Right cardiac atrium (tissue), 5 donors: Measurements from ENCODE around the gene APIP. TPM values are rescaled to one million over a fixed set of nuclear protein-coding genes. Genes with fewer than 3 reads are reported as not detected.
A peak's percentile ranks its signal among the peaks of the same experiment; 100 is the strongest.

Experiments
- ATAC-seq, 2 donors: fragments of 200-7000 bp; cut with Tn5 transposase; one replicate each; pipeline versions ENCODE4 v1.8.0 to v1.9.1; 2020; ENCODE audit warnings: moderate library complexity in 2 of 2, mild to moderate bottlenecking in 1 of 2
- DNase-seq, 3 donors: peaks; one replicate each; pipeline ENCODE4 v3.0.0-alpha.2; 2020
- H3K27ac ChIP-seq: one replicate; pipeline ENCODE4 v1.5.1; 2013; ENCODE audit warnings: mild to moderate bottlenecking, low read length, control low read depth, moderate library complexity
- H3K27me3 ChIP-seq: one replicate; pipeline ENCODE4 v1.6.1; 2013; ENCODE audit not compliant: control insufficient read depth, insufficient read depth
- H3K4me1 ChIP-seq: one replicate; pipeline ENCODE4 v1.6.1; 2013; ENCODE audit warnings: low read length; ENCODE audit not compliant: control insufficient read depth, insufficient read depth
- H3K4me3 ChIP-seq: one replicate; pipeline ENCODE4 v1.5.1; 2013; ENCODE audit warnings: low read length, control low read depth
- H3K9me3 ChIP-seq: one replicate; pipeline ENCODE4 v1.6.1; 2013; ENCODE audit warnings: low read length; ENCODE audit not compliant: control insufficient read depth
- WGBS: extraction: QIAGEN DNeasy Blood & Tissue Kit; methylation state at CpG from one replicate; pipeline ENCODE4 v1.1.7; 2013; 5-methylcytosine and 5-hydroxymethylcytosine counted together
- intact Hi-C, 4 donors: fragments of 100-400 bp; cut with DNase I; formaldehyde crosslinking; loops; one replicate each; pipeline versions ENCODE4 v1.11.0 to v1.14.0; 2022 to 2023
- long read RNA-seq, 4 donors: library from polyadenylated mRNA; unstranded; transcript quantifications; one replicate each; pipeline ENCODE4 v2.0.0, GENCODE V29; 2020 to 2021
- polyA plus RNA-seq: library from polyadenylated mRNA; stranded (reverse); fragments of 200-250 nt; gene quantifications from one replicate; pipeline ENCODE4 v1.2.3, GENCODE V29; 2013
- total RNA-seq, 4 donors: library from RNA; stranded (reverse); fragmentation: NEBNext Ultra II Directional; extraction: Animal tissue kit (Norgen Biotek cat#: 25700); gene quantifications; one replicate each; pipeline ENCODE4 v1.2.1, GENCODE V29; 2021
- donor health status: healthy with polysubstance abuse.
- donor health status: DM: no; HTN: yes; CAD: no.
- donor health status: DM: no; HTN: no; CAD: no.
- donor health status: DM: no; HTN: yes; CAD: no; lungs with severe emphysema.
- donor health status: DM: yes; HTN: yes; CAD: no.

Gene APIP, protein sequence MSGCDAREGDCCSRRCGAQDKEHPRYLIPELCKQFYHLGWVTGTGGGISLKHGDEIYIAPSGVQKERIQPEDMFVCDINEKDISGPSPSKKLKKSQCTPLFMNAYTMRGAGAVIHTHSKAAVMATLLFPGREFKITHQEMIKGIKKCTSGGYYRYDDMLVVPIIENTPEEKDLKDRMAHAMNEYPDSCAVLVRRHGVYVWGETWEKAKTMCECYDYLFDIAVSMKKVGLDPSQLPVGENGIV
- total RNA-seq (10 to 100 TPM; 23.1 to 34.3 (median 26.7) TPM), polyA plus RNA-seq (26.6 TPM)
- long read RNA-seq, donor 1, transcript APIP-201 (7 exons, 1,366 nt): major isoform, 18 of 34 reads
- long read RNA-seq, donor 1, transcript APIP-202 (6 exons, 1,042 nt): minor isoform, 6 of 34 reads
- long read RNA-seq, donor 1, partial matches to known transcripts: 0 of 34 reads
- long read RNA-seq, donor 1, other reads (novel, unspliced or antisense): 10 of 34 reads
- long read RNA-seq, donor 2, transcript APIP-201 (7 exons, 1,366 nt): major isoform, 6 of 15 reads
- long read RNA-seq, donor 2, partial matches to known transcripts: 3 of 15 reads
- long read RNA-seq, donor 2, other reads (novel, unspliced or antisense): 3 of 15 reads
- long read RNA-seq, donor 3, transcript APIP-202 (6 exons, 1,042 nt): minor isoform, 11 of 69 reads
- long read RNA-seq, donor 3, transcript APIP-201 (7 exons, 1,366 nt): major isoform, 36 of 69 reads
- long read RNA-seq, donor 3, partial matches to known transcripts: 2 of 69 reads
- long read RNA-seq, donor 3, other reads (novel, unspliced or antisense): 20 of 69 reads
- long read RNA-seq, donor 4, transcript APIP-201 (7 exons, 1,366 nt): major isoform, 12 of 13 reads
- long read RNA-seq, donor 4, partial matches to known transcripts: 0 of 13 reads
- long read RNA-seq, donor 4, other reads (novel, unspliced or antisense): 1 of 13 reads

GRCh38 chr11:34916015-34916842 is at the start of gene APIP, which contains the start of gene PDHX:
TSS of gene APIP (minus strand) at chr11:34916379. CDS start at chr11:34916284, 95 bp downstream.
TSS of gene PDHX (plus strand) at chr11:34916618. CDS start at chr11:34916656, 38 bp downstream.
- ATAC-seq (peak; percentile 97 to 98), DNase-seq (peak; percentile 99 to 100 (median 99))
- Histone ChIP-seq H3K9me3 (no peaks in the 10 kb centered on the region), H3K27me3 (no peaks in the 10 kb centered on the region), H3K27ac (peak within 1 kb of the TSS; percentile 98), H3K4me3 (peak within 1 kb of the TSS; percentile 90), H3K4me1 (no peaks in the 10 kb centered on the region)
- intact Hi-C loops: loop anchor here in 1 of 4 donors (10.0 kb wide), 1 partner anchor 399 kb away; no protein-coding TSS in a partner anchor
- WGBS: under 1% methylated on average over 79 of the region's 79 CpGs

GRCh38 chr11:34964610-34965331 is 48.6 kb upstream of the APIP start:
- intact Hi-C loops: no loop called here
- H3K4me3 ChIP-seq: no peak overlapping the region
- no peak for DNase-seq
- ATAC-seq: no peak
- peaks cover 2% of the 10 kb centered on the region for H3K4me1 ChIP-seq
- no peaks in the 10 kb centered on the region for H3K9me3 ChIP-seq
- H3K27ac ChIP-seq: no peak overlapping the region
- WGBS: 65% methylated on average over 3 of the region's 3 CpGs
- H3K27me3 ChIP-seq: no peaks in the 10 kb centered on the region

DNA sequence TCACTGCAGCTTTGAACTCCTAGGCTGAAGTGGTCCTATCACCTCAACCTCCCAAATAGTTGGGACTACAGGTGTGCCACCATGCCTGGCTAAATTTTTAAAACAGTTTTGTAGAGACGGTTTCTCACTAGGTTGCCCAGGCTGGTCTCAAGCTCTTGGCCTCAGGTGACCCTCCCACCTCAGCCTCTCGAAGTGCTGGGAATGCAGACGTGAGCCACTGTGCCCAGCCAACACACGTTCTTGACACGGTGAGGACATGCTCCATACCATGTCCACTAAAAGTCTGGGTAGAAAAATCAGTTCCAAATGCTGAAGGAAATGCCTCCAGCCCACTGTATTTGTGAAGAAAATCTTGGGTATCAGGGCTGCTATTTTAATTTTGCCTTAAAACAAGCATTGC is 47.2 kb upstream of the APIP start:
- H3K27ac ChIP-seq: no peak overlapping the region
- no peaks in the 10 kb centered on the region for H3K9me3 ChIP-seq
- no peak for DNase-seq
- peaks cover 2% of the 10 kb centered on the region for H3K4me1 ChIP-seq
- H3K27me3 ChIP-seq: no peaks in the 10 kb centered on the region
- intact Hi-C loops: no loop called here
- no peak for ATAC-seq
- no peak overlapping the region for H3K4me3 ChIP-seq
- 77% methylated on average over 5 of the region's 5 CpGs for WGBS

GRCh38 chr11:34962034-34962433 is 45.9 kb upstream of the APIP start:
- Histone ChIP-seq H3K27ac (no peak overlapping the region), H3K9me3 (no peaks in the 10 kb centered on the region), H3K27me3 (no peaks in the 10 kb centered on the region), H3K4me1 (peaks cover 2% of the 10 kb centered on the region), H3K4me3 (no peak overlapping the region)
- DNase-seq (no peak), ATAC-seq (no peak)
- intact Hi-C loops: no loop called here

DNA sequence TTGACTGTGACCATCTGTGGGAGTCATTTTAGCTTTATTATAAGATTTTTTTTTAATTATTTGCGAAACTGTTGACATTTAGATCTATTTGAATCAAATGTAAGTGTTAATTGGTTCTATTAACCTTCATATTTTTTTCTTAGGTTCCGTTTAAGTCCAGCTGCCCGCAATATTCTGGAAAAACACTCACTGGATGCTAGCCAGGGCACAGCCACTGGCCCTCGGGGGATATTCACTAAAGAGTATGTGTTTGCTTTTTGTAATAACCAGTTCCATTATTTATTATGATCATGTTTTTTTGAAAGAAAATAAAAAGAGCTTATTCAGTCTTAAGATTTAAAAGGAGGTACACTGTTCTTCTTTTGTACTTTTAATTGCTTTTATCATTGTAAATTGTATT is 44.1 kb upstream of the APIP start:
- DNase-seq (peak; percentile 41 to 67 (median 46)), ATAC-seq (no peak)
- Histone ChIP-seq H3K27me3 (no peaks in the 10 kb centered on the region), H3K9me3 (no peaks in the 10 kb centered on the region), H3K27ac (no peak overlapping the region), H3K4me1 (peaks cover 2% of the 10 kb centered on the region), H3K4me3 (no peak overlapping the region)
- intact Hi-C loops: no loop called here
- 52% methylated on average over 4 of the region's 4 CpGs for WGBS

DNA sequence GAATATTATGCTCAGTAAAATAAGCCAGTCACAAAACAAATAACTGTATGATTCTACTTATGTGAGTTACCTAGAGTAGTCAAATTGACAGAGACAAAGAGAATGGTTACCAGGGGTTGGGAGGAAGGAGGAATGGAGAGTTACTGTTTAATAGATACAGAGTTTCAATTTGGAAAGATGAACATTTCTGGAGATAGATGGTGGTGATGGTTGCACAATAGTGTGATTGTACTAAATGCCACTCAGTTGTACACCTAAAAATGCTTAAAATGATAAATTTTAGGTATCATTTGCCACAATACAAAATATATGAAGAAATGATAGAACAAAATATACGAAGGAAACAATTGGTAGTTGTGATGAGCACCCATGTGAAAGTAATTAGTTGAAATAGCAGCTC is 43.6 kb upstream of the APIP start:
- intact Hi-C loops: no loop called here
- H3K27me3 ChIP-seq: no peaks in the 10 kb centered on the region
- H3K9me3 ChIP-seq: no peaks in the 10 kb centered on the region
- DNase-seq (no peak), ATAC-seq (no peak)
- no peak overlapping the region for H3K27ac ChIP-seq
- no peak overlapping the region for H3K4me3 ChIP-seq
- H3K4me1 ChIP-seq: peaks cover 2% of the 10 kb centered on the region
- WGBS: 98% methylated on average over 1 of the region's 1 CpG

DNA sequence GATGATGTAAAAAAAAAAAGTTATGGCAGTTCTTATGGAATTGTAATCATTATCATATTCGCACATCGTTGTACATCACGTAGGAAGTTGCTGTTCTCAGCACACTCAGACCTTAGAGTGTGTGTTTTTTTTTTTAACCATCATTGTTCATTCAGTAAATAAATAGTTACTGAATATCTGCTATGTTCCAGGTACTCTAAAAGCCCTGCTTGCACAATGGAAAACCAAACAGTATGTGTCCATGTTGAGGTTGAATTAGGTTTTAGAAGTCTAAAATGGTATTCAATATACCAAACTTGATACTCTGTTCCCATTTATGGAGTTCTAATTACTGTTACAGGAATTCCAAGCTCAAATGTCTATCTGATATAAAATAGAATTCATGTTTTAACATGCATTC is 41.4 kb upstream of the APIP start:
- Histone ChIP-seq H3K9me3 (no peaks in the 10 kb centered on the region), H3K4me1 (no peaks in the 10 kb centered on the region), H3K4me3 (no peak overlapping the region), H3K27me3 (no peaks in the 10 kb centered on the region), H3K27ac (no peak overlapping the region)
- no peak for DNase-seq
- ATAC-seq: no peak
- WGBS: 96% methylated on average over 3 of the region's 3 CpGs
- intact Hi-C loops: no loop called here

GRCh38 chr11:34957206-34957605 is 41.0 kb upstream of the APIP start:
- Histone ChIP-seq H3K27ac (no peak overlapping the region), H3K9me3 (no peaks in the 10 kb centered on the region), H3K4me1 (no peaks in the 10 kb centered on the region), H3K27me3 (no peaks in the 10 kb centered on the region), H3K4me3 (no peak overlapping the region)
- intact Hi-C loops: no loop called here
- ATAC-seq (no peak), DNase-seq (no peak)
- WGBS: 87% methylated on average over 5 of the region's 5 CpGs

- Histone ChIP-seq H3K4me3 (no peak overlapping the region), H3K27ac (no peak overlapping the region), H3K27me3 (no peaks in the 10 kb centered on the region), H3K4me1 (no peaks in the 10 kb centered on the region), H3K9me3 (no peaks in the 10 kb centered on the region)
- no peak for DNase-seq
- intact Hi-C loops: no loop called here
- 97% methylated on average over 1 of the region's 1 CpG for WGBS
- no peak for ATAC-seq
These were observed 37.8 kb upstream of the APIP start for GRCh38 chr11:34953955-34954354.

DNA sequence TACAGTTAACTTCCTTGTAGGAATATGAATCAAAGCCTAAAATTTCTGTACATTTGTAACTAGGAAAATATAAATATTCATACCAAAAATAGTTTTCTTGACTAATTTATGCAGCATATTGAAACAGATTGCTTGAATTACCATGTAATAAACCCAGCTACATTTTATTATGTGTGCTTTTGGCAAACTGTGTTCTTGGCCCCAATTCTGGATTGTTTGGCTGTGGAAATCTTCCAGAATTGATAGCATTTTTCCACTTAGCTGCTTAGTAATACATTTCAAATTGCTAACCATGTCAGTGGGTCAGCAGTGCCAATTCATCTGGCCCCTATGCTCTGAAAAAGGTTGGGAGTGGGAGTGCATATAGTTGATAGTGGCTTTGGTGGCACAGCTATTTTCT is 32.5 kb upstream of the APIP start:
- Histone ChIP-seq H3K27ac (no peak overlapping the region), H3K4me3 (no peak overlapping the region), H3K9me3 (no peaks in the 10 kb centered on the region), H3K4me1 (peaks cover 2% of the 10 kb centered on the region), H3K27me3 (no peaks in the 10 kb centered on the region)
- intact Hi-C loops: no loop called here
- no peak for DNase-seq
- peak in 1 of 2 donors; percentile 47 for ATAC-seq
